ENCODE results near the gene MYMX.

Gene MYMX

DNA sequence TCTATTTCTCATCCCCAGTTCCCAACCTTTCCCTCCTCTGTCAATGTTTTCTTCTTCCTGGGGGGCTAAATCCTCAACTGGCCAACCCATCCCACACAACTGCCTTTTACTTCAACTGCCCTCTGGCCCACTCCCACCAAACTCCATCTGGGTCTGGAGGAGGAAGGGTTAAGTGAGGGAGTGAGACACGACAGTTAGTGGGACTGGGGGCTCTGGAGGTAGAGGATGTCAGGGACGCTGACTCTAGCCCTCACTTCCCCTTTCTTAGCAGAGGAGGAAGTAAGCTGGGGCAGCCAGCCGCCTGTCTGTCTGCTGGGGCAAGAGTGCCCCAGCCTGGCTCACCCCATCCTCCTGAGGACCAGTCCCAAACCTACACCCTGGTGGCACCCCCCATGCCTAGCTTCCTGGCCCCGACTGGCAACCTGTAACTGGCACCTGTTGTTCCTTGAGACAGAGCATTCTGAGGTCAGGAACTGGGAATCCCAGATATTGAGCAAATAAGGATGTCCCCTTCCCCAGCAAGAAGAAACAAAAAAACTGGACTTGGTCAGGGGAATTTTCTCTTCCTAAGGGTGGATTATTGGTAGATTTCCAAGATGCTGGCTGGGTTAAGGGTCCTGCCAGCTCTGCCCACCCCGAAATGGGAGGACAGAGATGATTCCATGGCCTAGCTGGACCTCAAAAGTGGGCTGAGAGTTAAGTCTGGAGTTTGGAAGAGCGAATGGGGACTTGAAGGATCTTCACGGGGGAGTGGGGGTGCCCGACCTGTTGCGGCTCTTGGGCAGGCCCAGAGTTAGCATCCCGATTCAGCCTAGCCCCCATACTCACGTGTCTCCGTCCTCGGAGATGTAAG, 47.7 kb downstream of the MYMX start:
- no peak for DNase-seq (ENCODE audit: low spot score)

DNA sequence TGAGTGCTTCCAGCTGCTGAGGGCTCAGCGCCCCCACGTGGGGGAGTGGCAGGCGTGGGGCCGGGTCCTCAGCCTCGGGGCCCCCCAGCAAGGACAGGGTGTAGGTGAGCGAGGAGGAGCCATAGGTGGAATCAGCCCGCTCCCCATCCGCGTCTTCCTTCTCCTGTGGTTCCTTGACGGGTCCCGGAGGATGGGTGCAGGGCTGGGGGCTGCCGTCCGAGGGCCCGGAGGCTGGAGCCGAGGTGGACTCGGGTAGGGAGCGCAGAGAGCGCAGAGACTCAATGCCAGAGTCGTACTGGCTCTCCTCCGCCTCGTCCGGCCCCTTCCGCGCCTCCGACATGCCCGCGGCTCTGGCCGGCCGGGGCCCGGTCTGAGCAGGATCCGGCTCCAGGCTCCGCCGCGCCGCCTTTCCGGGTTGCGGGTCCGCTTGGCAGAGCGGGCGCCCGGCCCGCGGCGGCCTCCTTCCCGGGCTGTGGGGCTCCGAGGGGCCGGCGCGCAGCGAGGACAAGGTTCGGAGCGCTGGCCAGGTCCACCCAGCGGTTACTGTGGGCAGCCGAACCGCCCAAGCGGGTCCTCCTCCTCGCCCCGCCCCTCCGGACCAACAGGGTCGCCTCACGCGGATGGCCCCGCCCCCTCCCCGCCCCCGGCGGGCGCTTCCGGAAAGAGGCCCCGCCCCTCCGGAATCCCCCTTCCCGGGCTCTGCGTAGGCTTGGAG, 48.4 kb downstream of the MYMX start, which contains the start of gene NFKBIE:
NFKBIE (minus strand) TSS at position 545 of the 715 bp plus-strand sequence; CDS start at position 340, 205 bp downstream.
- peak; percentile 81 for DNase-seq (ENCODE audit: low spot score)

DNA sequence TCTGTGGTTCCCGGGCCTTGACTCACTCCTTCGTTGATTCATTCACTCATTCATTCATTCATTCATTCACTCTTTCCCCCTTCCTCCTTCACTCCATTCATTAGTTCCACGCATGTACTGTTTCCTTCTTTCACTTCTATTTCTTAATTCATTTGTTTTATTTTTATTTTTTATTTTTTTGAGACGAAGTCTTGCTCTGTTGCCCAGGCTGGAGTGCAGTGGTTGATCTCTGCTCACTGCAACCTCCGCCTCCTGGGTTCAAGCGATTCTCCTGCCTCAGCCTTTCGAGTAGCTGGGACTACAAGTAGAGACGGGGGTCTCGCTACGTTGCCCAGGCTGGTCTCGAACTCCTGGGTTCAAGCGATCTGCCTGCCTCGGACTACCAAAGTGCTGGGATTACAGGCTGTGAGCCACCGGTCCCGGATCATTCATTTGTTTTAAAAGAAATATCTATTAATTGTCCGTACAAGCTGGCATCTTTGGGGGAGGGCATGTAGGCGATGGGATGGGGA, 49.1 kb downstream of the MYMX start:
- DNase-seq (ENCODE audit: low spot score): no peak

DNA sequence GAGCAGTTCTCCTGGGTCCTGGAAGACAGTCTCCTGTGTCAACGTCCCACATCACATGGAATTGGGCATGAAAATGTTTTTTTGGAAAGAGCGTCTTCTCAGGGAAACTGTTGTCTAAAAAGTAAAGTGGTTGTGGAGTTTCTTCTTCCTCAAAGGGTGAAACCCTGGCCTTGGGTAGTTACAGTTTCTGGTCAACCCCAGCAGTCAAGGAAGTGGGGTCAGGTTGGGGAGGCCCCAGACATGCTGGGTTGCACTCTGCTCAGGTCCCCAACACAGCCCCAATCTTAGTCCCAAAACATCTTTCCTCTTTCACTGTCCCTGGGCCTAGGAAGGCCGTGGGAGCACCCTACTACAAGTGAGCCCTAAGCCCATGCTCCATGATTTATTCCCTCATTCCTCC, 49.6 kb downstream of the MYMX start:
- DNase-seq (ENCODE audit: low spot score): no peak

DNA sequence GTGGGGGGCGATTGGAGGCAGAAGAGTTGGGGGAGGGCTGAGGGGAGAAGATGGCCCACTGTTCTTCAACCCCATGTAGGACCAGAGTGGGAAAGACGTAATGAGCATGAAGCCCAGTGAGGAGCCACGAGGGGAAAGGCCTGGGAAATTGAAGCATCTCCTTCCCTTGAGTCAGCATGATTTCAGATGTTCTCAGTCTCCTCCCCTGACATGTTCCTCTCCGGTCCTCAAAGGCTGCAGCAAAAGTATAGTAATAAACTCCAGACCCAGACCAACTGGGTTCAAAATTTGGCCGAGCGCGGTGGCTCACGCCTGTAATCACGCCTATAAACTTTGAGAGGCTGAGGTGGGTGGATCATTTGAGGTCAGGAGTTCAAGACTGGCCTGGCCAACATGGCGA, 50.5 kb downstream of the MYMX start:
- DNase-seq (ENCODE audit: low spot score): no peak
